ENCODE measurements around the gene ZFPM1.
A peak's percentile ranks its signal among the peaks of the same experiment; 100 is the strongest.
"Not testable (repeated sequence)": the region's sequence is repeated elsewhere in the genome, so short reads cannot be mapped to it uniquely, and the experiment has no call there.

Gene ZFPM1

GRCh38 chr16:88517208-88517774 lies 64.2 kb downstream of the ZFPM1 start:
- DNase-seq: not testable (repeated sequence)

GRCh38 chr16:88518411-88519111 lies 65.5 kb downstream of the ZFPM1 start:
- not testable (repeated sequence) for DNase-seq

- DNase-seq: no peak
Observed at GRCh38 chr16:88519240-88519639, 66.2 kb downstream of the ZFPM1 start.

- no peak for DNase-seq
Observed at GRCh38 chr16:88519938-88520653, 67.0 kb downstream of the ZFPM1 start.

GRCh38 chr16:88521674-88522073 lies 68.6 kb downstream of the ZFPM1 start:
- DNase-seq: no peak

GRCh38 chr16:88522276-88522949 lies 69.3 kb downstream of the ZFPM1 start:
- no peak for DNase-seq

- DNase-seq: no peak
Observed at GRCh38 chr16:88523309-88524161, 70.5 kb downstream of the ZFPM1 start.

- no peak for DNase-seq
Observed at GRCh38 chr16:88524274-88524972, 71.3 kb downstream of the ZFPM1 start.

- no peak for DNase-seq
Observed at GRCh38 chr16:88524973-88525662, 72.0 kb downstream of the ZFPM1 start.

GRCh38 chr16:88525663-88525990 lies 72.5 kb downstream of the ZFPM1 start:
- DNase-seq: no peak

- no peak for DNase-seq
Observed at GRCh38 chr16:88526008-88526905, 73.2 kb downstream of the ZFPM1 start.

- no peak for DNase-seq
Observed at GRCh38 chr16:88526906-88527185, 73.8 kb downstream of the ZFPM1 start.

GRCh38 chr16:88527186-88527936 lies 74.3 kb downstream of the ZFPM1 start:
- peak in 1 of 2 experiments; percentile 40 for DNase-seq

GRCh38 chr16:88527937-88528743 lies 75.1 kb downstream of the ZFPM1 start:
- no peak for DNase-seq

- no peak for DNase-seq
Observed at GRCh38 chr16:88528902-88529318, 75.8 kb downstream of the ZFPM1 start.

GRCh38 chr16:88529596-88529995 lies 76.5 kb downstream of the ZFPM1 start:
- DNase-seq: no peak

- DNase-seq: no peak
Observed at GRCh38 chr16:88530051-88530857, 77.2 kb downstream of the ZFPM1 start.

GRCh38 chr16:88530858-88531203 lies 77.8 kb downstream of the ZFPM1 start:
- DNase-seq: no peak
